Hematopoietic multipotent progenitor cell treated with erythropoietin and hydrocortisone succinate and interleukin-3 and kit ligand, for 6 days (in vitro differentiated cells): ENCODE data around the gene PLS1.
"Not testable (repeated sequence)": the region's sequence is repeated elsewhere in the genome, so short reads cannot be mapped to it uniquely, and the experiment has no call there.

Experiments
- DNase-seq: peaks from one replicate; pipeline ENCODE4 v3.0.0-alpha.2; 2015

PLS1 gene

DNA sequence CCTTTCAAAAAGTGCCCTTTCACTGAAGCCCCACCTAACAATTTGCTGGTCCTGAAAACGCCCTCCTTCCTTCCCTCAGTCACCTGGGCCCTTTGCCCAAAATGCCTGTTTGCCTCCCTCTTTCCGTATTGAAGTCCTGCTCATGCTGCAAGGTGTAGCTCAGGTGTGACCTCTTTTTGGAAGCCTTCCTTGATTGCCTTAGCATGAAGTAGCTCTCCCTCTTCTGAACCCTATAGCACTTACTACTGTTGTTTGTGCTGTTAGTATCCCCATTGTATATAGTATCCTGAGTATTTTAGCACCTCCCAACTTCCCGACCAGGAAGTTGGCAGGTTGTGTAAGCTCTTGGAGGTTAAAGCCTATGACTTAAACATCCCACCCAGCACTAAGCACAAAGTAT is 1.7 kb downstream of the PLS1 start:
- no peak for DNase-seq

DNA sequence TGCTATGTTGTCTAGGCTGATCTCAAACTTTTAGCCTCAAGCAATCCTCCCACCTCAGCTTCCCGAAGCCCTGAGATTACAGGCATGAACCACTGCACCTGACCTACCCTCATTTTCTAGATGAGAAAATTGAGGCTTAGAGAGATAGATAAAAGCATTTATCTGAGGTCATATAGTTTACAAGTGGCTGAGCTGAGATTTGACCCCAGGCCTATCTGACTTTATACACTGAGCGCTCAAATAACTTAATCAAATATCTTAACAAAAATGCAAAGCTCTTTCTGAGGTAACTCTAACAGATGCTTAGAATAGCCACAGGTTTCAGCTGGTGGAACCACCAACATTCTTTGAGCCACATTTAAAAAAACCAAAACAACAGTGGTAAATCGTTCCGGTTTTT is 5.5 kb downstream of the PLS1 start:
- no peak for DNase-seq

DNA sequence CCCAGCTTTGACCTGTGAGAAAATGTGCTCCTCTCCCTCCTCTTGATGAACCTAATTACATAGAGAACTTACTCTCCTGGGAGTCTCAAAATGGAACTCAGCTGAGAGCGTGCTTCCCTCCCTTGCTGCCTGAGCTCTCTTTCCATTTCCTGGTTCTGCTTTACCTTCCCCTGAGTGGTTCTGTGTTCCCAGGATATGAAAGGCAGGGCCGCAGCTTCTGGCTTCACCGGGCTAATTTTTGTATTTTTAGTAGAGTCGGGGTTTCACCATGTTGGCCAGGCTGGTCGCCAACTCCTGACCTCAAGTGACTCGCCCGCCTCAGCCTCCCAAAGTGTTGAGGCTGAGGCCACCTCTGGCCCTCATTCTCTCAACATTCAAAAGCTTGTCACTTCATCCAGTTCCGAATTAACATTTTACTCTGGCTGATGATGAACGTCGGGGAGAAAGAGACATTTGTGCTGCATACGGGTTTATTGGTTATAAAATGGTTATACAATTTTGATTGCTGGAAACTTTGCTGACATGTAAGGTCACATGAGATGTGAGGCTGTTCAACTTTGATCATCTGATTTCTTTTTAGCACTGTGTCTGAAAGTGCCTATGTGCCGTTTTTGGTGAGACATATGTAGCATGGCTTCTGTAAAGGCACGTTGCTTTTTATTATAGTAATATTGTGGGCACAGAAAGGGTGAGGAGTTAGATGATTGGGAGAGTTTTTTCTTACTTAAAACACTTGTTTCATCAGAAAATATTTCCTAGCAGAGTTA is 6.6 kb downstream of the PLS1 start:
- no peak for DNase-seq

DNA sequence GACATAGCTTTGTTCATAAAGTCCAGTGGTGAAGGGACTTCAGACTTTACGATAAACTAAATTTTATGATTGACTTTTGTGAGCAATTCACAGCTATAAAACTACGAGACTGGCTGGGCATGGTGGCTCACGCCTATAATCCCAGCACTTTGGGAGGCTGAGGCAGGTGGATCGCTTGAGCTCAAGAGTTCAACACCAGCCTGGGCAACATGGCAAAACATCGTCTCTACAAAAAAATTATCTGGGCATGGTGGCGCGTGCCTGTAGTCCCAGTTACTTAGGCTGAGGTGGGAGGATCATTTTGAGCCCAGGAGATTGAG is 7.2 kb downstream of the PLS1 start:
- not testable (repeated sequence) for DNase-seq

DNA sequence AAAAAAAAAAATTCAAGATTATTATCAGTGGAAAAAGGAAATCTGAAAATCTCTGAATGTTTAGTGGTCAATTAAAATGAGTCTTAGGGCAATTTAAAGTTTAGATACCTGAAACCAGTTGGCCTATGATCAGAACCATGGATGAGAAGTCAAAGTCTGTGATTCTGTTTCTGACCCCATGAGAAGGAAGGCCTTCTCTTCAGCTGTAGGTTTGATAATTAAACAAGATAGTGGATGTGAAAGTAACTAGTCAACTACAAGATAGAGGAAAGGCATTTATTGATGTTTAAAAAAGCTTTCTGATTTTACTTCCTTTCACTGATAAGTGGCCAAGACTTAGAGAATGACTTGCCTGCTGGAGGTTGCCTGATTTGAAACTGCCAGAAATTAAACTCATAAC is 8.7 kb downstream of the PLS1 start:
- no peak for DNase-seq

DNA sequence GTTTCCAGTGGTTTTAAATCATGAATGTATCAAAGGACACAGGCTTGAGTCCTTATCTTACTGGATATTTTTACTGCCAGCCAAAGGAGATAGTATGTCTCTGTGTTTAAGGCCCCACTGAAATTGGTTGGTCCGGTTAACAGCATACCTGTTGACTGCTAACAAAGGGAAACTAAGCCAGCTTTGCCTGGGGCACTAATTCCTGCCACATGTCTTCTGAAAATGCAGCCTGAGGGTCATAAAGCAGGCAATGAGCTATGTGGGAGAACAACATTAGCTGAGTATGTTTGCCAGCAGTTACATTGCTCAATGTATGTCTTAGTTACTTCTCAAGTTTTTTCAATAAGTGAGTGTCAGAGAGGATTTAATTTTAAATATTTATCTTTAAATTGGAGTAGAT is 12.4 kb downstream of the PLS1 start:
- no peak for DNase-seq

DNA sequence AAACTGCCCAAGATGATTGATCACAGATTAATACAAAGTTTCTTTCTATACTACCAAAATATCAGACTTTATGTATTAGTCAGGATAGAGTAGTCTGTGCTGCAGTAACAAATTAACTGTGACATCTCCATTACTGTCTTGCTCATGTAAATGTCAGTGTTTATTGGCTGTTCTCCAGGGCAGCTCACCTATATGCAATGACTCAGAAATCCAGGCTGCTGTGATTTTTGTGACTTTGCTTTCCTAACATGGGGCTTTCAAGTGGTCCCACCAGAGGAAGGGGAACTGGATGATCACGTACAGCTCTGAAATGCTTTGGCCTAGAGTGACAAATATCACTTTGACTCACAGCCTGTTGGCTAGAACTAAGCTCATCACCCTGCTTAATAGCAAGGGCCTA is 12.9 kb downstream of the PLS1 start:
- no peak for DNase-seq

DNA sequence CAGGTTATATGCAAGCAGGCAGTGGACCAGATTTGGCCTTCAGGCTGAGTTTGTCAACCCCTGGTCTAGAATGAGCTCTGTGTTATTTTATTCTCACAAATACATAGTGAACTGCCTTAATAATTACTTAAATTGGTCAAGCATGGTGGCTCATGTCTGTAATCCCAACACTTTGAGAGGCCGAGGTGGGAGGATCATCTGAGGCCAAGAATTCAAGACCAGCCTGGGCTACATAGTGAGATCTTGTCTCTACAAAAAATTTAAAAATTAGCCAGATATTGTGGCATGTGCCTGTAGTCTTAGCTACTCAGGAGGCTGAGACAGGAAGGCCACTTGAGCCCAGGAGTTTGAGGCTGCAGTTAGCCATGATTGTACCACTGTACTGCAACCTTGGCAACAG is 15.0 kb downstream of the PLS1 start:
- DNase-seq, result no peak

DNA sequence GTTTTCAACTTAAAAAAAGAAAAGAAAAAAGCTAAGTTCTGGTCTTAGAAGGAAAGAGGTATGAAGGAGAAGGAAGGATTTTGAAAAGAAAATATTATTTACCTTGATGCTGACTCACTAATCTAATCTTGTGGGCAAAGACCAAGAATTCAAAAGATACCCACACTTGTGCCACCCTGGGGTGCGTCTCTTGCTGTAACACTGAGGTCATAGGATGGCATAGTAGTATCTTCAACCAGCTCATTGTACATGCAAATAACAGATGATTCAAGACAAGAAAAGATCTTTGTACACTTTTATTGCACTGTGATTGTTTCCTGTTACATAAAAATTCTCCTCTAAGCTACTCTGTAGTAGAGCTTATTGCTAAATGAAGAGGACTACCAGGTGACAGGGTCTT is 17.3 kb downstream of the PLS1 start:
- peak; percentile 49 for DNase-seq

DNA sequence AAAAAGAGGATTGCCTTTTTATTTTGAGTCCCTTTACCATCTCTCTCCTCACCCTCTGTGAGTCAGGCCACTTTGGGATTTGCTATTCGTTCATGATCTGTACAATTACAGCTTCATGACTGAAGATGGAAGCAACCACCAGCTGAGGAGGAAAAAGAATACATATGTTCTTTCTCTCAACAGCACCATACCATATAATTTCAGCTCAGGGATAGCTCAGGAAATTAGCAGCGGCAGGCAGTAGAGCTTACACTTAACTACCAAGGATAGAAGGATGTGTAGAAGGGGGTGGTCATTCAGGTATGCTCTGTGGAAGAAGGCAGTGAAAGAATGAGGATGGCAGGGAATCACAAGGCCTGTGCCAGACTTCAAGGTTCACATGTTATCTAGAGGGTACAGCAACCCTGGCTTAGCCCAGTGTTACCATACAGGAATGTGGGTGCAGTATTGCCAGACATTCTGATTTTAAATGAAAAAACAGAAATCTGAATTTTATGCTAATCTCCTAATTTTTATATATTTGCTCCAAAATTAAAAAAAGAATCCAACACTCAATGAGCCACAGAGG is 17.9 kb downstream of the PLS1 start:
- DNase-seq, result no peak

DNA sequence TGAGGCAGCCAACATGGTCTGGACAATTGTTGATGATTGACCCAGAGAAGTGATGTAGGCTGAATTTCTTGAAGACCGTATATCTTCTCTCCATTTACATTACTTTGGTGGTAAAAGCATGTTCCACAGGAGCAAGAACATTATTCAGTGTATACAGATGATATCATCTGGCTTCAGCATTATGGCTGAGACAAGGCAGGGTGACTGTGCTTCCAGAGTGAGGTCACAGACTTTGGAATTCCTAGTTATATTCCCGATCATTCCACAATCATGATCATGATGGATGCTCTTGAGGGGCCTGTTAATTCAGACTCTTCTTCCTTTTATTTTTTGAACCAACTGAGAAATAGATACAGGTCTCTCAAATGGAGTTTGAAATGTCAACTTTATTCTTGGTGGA is 19.0 kb downstream of the PLS1 start:
- no peak for DNase-seq

DNA sequence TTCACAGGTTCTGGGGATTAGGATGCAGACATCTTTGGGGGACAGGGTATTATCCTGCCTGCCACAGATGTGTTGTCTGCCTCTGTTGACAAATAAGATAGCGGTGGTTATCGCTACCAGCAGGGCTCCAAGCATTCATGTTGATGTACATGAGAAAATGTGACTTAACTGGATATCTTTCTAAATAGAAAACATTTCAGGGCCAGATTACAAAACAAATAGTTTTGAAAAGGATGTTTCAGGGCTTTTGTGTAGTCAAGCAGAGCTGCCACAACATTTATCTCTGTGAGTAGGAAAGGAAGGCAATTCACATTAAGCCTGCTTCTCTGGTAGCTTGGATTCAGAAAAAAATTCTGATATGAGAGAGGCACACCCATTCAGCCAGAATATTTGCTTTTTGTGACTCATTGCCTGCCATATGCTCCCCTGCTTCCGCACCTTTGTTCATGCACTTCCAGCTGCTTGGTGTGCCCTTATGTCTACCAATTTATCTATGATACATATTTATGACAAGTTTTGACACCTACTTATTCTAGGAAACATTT is 22.8 kb downstream of the PLS1 start:
- DNase-seq, result peak; percentile 24

DNA sequence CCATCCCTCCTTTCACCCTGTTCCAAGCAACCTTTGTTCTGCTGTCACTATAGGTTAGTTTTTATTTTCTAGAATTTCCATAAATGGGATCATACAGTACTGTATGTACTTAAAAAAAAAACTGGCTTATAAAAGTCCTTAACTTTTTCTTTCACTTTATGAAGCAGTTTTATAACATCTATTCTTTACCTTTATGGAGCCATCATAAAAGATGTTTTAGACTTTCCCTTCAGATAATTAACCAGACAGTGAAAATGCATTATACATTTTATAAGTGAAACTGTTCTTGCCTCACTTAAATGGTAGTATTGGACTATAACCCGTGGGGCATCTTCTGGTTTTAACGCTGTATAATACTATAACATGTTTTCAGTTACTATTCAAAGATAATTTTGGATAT is 26.2 kb downstream of the PLS1 start:
- DNase-seq, result no peak

DNA sequence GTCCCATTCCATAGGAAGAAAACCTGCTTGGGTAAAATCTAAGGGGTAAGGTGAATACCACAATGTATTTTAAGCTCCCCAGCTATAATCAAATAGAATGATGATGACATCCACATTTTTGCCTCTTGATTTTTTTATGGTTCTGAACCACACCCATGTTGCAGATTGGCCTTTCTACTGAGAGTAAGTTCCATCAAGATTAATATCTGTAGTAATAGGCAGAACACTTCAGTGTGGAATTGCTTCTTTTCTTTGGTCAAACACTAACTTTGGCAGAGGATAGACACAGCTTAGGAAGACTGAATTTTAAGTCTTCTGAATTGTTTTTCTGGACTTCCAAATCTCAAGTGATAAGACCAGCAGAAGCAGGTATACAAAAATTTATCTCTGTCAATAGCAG is 27.0 kb downstream of the PLS1 start:
- peak; percentile 16 for DNase-seq

DNA sequence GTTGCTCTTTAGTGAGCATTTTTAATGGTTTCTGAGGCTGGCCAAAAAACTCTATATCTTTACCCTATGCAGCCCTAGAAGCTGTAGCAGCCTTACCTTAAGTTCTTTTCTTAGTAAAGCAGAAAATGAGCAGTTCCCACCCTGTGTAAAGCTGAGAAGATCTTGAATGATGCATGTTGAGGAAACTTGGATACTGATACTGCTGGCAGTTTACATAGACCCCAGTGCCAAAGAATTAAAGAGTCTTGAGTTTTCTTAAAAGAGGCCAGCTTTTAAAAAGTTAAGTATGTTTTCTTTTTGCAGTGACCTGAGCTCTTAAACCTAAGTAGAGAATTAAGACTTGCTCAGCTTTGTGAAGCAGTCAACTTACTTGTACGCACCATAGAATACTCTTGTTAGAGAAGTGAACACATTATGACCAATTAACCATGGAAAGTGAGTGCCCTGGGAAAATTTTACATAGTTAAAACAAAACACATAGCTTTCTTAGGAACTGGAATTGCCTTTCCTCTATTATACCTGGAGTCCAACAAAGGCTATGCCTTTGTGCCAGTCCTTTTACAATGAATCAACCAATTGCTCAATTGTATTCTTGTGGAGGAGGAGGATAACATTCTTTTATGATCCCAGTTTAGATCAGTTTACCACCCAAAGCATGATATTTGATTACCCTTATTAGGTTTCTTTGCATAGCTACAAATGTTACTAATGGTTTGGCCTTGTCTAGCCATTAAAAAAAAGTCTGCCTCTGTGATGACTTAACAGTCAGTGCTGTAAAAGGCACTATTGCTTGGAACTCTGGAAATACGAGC is 28.4 kb downstream of the PLS1 start:
- DNase-seq, result no peak

DNA sequence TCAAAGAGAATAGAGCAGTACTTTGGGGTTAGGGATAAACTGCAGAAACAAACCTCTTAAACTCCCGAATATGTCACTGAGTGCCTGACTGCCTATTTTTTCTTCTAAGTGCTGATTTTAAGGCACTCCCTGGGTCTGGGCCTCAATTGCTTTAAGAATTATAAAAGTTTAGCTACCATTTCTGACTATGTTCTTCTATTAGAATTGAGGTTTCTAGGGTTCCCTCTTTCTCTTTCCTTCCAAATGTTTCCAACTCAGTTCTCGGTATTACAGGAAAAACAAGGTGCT is 28.9 kb downstream of the PLS1 start:
- DNase-seq, result no peak

DNA sequence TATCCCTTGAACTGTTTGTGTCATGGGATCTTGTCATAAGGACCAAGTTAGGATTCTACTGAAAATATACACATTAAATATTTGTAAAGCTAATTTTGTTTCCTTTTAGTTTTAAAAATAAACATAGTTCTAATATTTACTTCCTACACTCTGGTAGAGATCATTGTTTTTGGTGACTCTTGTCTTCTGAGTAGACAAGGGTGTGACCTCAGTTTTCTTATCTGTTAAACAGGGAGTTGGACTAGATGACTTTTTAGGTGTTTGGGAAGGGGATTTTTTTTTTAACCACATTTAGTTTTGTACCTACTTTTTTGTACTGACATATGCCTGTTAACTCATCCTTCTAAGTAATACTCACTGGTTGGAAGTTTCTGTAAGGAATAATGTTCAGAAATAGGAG is 30.8 kb downstream of the PLS1 start:
- DNase-seq, result peak; percentile 53

DNA sequence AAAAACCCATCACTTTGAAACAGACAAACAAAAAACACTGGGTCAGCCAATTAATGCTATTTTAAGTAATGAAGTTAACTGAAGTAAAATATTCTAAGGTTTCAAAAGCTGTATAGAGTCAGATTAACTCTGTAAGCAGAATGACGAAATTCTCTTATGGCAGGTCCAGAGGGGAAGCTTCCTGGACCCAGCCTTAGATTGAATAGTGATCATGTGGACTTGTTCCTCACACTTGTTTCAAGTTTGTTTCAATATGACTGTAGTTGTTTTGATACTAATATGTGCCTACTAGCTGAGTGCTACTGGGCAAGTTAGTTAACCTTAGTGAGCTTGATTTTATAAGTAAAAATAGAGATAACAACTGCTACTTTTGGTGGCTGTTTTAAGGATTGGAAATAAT is 32.6 kb downstream of the PLS1 start:
- no peak for DNase-seq

DNA sequence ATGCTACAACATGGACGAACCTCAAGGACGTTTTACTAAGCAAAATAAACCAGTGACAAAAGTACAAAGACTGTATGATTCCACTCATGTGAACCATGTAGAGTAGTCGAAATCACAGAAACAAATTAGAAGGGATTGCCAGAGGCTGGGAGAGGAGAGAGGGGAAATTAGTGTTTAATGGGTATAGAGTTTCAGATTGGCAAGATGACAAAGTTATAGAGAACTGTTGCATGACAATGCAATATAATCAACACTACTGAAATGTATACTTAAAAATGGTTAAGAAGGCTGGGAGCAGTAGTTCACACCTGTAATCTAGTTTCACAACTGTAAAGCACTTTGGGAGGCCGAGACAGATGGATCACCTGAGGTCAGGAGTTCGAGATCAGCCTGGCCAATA is 36.9 kb downstream of the PLS1 start:
- no peak for DNase-seq

DNA sequence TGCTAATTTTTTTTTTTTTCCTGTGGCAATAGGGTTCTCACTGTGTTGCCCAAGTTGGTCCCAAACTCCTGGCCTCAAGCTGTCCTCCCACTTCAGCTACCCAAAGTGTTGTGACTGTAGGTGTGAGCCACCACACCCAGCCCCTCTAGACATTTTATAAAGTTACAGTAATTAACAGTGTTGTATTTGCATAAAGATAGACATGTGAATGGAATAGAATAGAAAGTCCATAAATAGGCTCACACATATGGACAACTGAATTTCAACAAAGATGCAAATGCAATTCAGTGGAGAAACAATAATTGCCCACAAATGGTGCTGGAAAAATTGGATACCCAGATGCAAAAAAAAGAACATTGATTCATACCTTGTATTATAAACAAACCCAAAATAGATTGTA is 39.9 kb downstream of the PLS1 start:
- DNase-seq, result no peak

DNA sequence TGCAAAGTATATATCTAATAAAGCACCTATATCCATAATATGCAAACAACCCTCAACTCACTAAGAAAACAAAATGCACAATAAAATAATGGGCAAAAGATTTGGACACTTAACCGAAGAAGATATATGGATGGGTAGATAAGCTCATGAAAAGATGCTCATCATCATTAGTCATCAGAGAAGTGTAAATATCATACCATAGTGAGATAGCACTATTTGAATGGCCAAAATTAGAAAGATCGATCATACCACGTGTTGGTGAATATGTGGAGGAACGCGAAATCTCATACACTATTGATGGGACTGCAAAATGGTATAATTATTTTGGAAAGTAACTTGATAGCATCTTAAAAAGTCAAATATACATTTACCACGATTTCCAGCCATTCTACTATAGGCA is 40.5 kb downstream of the PLS1 start:
- no peak for DNase-seq

DNA sequence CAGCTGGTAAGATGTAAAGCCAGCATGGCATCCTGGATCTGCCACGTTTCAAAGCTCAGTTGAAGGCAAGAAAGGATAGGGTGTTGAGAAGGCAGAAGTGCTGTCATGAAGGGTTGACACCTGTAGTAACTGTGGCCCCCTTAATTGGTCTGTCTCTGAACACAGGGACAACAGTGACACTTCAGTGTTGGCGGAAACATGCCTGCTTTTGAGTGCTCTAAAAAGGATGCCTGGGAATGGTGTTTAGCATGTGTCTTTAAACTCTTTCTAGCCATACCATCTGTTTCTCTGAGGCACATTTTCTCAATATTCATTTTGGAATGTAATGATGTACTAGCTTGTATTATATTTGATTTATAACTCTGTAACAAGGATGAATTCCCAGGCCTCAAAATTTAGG is 42.1 kb downstream of the PLS1 start:
- no peak for DNase-seq

DNA sequence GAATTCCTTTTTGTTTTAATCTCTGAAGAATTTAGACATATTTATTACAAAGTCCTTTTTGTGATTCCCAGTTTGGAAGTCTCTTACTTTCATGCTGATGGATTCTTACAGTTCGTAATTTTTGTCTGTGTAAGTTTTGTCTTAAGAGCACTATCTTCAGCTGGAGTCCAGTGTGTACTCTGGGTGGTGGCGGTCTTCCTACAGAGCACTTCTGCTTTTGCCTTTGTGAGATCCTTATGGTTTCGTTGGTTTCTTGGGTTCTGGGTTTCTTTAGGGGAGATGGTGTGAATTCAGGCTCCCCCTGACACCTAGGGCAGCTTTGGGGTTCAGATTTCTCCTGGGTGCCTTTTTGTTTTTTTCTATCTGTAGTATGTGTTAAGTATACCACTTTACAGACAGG is 45.3 kb downstream of the PLS1 start:
- no peak for DNase-seq

DNA sequence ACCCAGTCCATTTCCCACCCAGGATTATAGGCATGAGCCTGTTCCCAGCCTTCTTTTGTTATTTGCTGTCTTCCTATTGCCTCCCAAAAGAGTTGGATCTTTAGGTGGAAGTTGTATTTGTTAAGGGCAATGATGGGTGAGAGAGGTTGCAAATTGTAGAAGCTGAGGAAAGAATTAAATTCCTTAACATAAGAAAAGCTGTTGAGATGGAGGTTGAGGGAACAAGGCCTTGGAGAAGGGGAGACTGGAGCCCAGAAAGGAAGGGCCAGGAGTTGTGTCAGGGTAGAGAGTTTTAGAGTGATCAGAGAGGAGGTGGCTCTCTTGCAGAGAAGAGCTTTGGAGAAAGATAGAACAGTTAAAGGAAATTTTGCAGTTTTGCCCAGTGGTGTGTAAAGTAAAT is 46.8 kb downstream of the PLS1 start:
- no peak for DNase-seq

DNA sequence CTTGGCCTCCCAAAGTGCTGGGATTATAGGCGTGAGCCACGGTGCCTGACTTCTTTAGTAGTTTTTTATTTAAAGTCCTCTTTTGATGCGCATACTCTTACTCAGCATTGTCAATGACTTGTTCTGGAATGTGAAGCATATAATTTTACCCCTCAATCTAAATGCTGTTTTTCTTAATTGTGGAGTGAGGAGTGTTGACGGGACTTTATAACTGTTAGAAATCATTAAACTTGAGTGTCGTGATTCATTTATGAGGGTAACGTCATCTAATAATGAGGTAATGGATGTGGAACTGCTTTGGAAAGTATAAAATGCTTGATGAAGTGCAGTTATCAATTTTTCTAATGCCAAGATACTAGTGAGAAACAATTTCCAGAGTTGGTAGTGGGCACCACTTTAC is 48.3 kb downstream of the PLS1 start:
- no peak for DNase-seq
